Activated CD4-positive, alpha-beta memory T cell treated with anti-CD3 and anti-CD28 coated beads for 36 hours (primary cell): ENCODE results near the gene PLA2G15. TPM values are rescaled to one million over a fixed set of nuclear protein-coding genes. Genes with fewer than 3 reads are reported as not detected.
"Not testable (repeated sequence)": the region's sequence is repeated elsewhere in the genome, so short reads cannot be mapped to it uniquely, and the experiment has no call there.

Source experiments
- CTCF ChIA-PET: fragments of 350-600 bp; sonication (Branson Sonifier 250); formaldehyde crosslinking; loops from one replicate; lab custom pipeline; 2021; ENCODE audit warnings: antibody characterized with exemption, inconsistent platforms; lab: Charles Lee
- POLR2A ChIA-PET: fragments of 350-600 bp; sonication (Branson Sonifier 250); formaldehyde crosslinking; loops from one replicate; lab custom pipeline; 2021; ENCODE audit warnings: antibody characterized with exemption; lab: Charles Lee
- DNase-seq: peaks from one replicate; pipeline ENCODE4 v3.0.0-alpha.2; 2020
- H3K27ac Mint-ChIP-seq: one replicate; pipeline ENCODE4 v1.8.0; 2021; ENCODE audit warnings: mixed read lengths
- H3K27me3 Mint-ChIP-seq: one replicate; pipeline ENCODE4 v1.8.0; 2021; ENCODE audit warnings: mixed read lengths
- H3K36me3 Mint-ChIP-seq: one replicate; pipeline ENCODE4 v1.8.0; 2021; ENCODE audit warnings: mixed read lengths
- H3K4me1 Mint-ChIP-seq: one replicate; pipeline ENCODE4 v1.8.0; 2021; ENCODE audit warnings: low read depth, mixed read lengths
- H3K4me3 Mint-ChIP-seq: one replicate; pipeline ENCODE4 v1.8.0; 2021; ENCODE audit warnings: mild to moderate bottlenecking, mixed read lengths
- H3K9me3 Mint-ChIP-seq: one replicate; pipeline ENCODE4 v1.8.0; 2021; ENCODE audit warnings: mixed read lengths
- intact Hi-C: fragments of 100-400 bp; cut with micrococcal nuclease; formaldehyde crosslinking; loops from one replicate; pipeline ENCODE4 v1.15.1; 2023
- total RNA-seq, 2 experiments: library from RNA; stranded (reverse); gene quantifications; one replicate each; pipeline ENCODE4 v1.2.3, GENCODE V29; 2021

Gene PLA2G15
- total RNA-seq, 2 experiments from 2014 or later, result 8.0 to 8.7 TPM

- intact Hi-C loops, result loop anchor here (1.0 kb wide), 2 partner anchors 13 to 22 kb away; partner anchors contain the start of gene SLC7A6OS
These were observed 43.6 kb downstream of the PLA2G15 start for GRCh38 chr16:68288796-68289195.

GRCh38 chr16:68289202-68289601 is 44.0 kb downstream of the PLA2G15 start:
- peaks cover 88% of the 10 kb centered on the region for H3K4me1 Mint-ChIP-seq
- H3K27me3 Mint-ChIP-seq, result no peaks in the 10 kb centered on the region
- intact Hi-C loops, result loop anchor here (1.0 kb wide), 2 partner anchors 14 to 21 kb away; partner anchors contain the start of gene SLC7A6OS
- H3K27ac Mint-ChIP-seq, result peak overlapping the region; percentile 93
- no peak overlapping the region for H3K4me3 Mint-ChIP-seq
- POLR2A ChIA-PET, result interaction anchor here (0.5 to 3.6 kb wide), 8 partner anchors 10 to 204 kb away, joined by 3 to 20 read pairs (median 4); partner anchors contain the start of genes NFATC3, PRMT7, SLC7A6 and SLC7A6OS
- peaks cover 52% of the 10 kb centered on the region for H3K36me3 Mint-ChIP-seq
- H3K9me3 Mint-ChIP-seq, result no peaks in the 10 kb centered on the region
- no peak for DNase-seq
- CTCF ChIA-PET, result interaction anchor here (1.1 to 15.3 kb wide), 5 partner anchors 16 to 232 kb away, joined by 3 to 237 read pairs (median 10); partner anchors contain the start of genes PRMT7, SLC7A6 and SLC7A6OS

More at GRCh38 chr16:68288796-68289195, 43.6 kb downstream of the PLA2G15 start:
- H3K9me3 Mint-ChIP-seq, DNase-seq, H3K4me3 Mint-ChIP-seq, H3K27me3 Mint-ChIP-seq: not testable (repeated sequence)
- ChIA-PET POLR2A (interaction anchor here (0.5 to 3.6 kb wide), 6 partner anchors 15 to 722 kb away, joined by 3 to 20 read pairs (median 6); partner anchors contain the start of genes PRMT7, SLC7A6 and SLC7A6OS), CTCF (interaction anchor here (0.7 to 15.3 kb wide), 6 partner anchors 17 to 232 kb away, joined by 3 to 237 read pairs (median 6); partner anchors contain the start of genes PRMT7, SLC7A6 and SLC7A6OS)
- H3K27ac Mint-ChIP-seq, result peak overlapping the region; percentile 93
- peaks cover 91% of the 10 kb centered on the region for H3K4me1 Mint-ChIP-seq
- H3K36me3 Mint-ChIP-seq, result peaks cover 52% of the 10 kb centered on the region

- ChIA-PET POLR2A (interaction anchor here (0.6 to 3.6 kb wide), 8 partner anchors 9 to 205 kb away, joined by 3 to 20 read pairs (median 4); partner anchors contain the start of genes NFATC3, PRMT7, SLC7A6 and SLC7A6OS), CTCF (interaction anchor here (0.5 to 15.3 kb wide), 6 partner anchors 15 to 231 kb away, joined by 3 to 237 read pairs (median 8); partner anchors contain the start of genes PRMT7, SLC7A6 and SLC7A6OS)
- H3K4me3 Mint-ChIP-seq, result peak overlapping the region; percentile 12
- peaks cover 84% of the 10 kb centered on the region for H3K4me1 Mint-ChIP-seq
- intact Hi-C loops, result loop anchor here (1.0 kb wide), 2 partner anchors 14 to 21 kb away; partner anchors contain the start of gene SLC7A6OS
- H3K36me3 Mint-ChIP-seq, result peaks cover 54% of the 10 kb centered on the region
- peak overlapping the region; percentile 93 for H3K27ac Mint-ChIP-seq
- H3K27me3 Mint-ChIP-seq, result no peaks in the 10 kb centered on the region
- H3K9me3 Mint-ChIP-seq, result no peaks in the 10 kb centered on the region
- DNase-seq, result peak; percentile 84
These were observed 44.6 kb downstream of the PLA2G15 start for GRCh38 chr16:68289621-68290329.

- H3K36me3 Mint-ChIP-seq, result peaks cover 58% of the 10 kb centered on the region
- POLR2A ChIA-PET, result interaction anchor here (1.2 to 3.6 kb wide), 5 partner anchors 8 to 26 kb away, joined by 3 to 20 read pairs (median 10); partner anchors contain the start of genes PRMT7, SLC7A6 and SLC7A6OS
These were observed 45.3 kb downstream of the PLA2G15 start for GRCh38 chr16:68290450-68290849.

GRCh38 chr16:68291227-68291626 is 46.1 kb downstream of the PLA2G15 start:
- peaks cover 60% of the 10 kb centered on the region for H3K36me3 Mint-ChIP-seq
- H3K27ac Mint-ChIP-seq, result peak overlapping the region; percentile 93
- CTCF ChIA-PET, result interaction anchor here (1.3 to 15.3 kb wide), 4 partner anchors 17 to 46 kb away, joined by 4 to 237 read pairs (median 10); partner anchors contain the start of genes PLA2G15 and SLC7A6
- H3K9me3 Mint-ChIP-seq, result no peaks in the 10 kb centered on the region
- peak; percentile 18 for DNase-seq
- intact Hi-C loops, result no loop called here
- POLR2A ChIA-PET, result interaction anchor here (0.9 to 3.6 kb wide), 3 partner anchors 9 to 28 kb away, joined by 5 to 11 read pairs (median 6); no protein-coding TSS in a partner anchor
- H3K4me1 Mint-ChIP-seq, result peaks cover 69% of the 10 kb centered on the region
- H3K4me3 Mint-ChIP-seq, result no peak overlapping the region
- H3K27me3 Mint-ChIP-seq, result no peaks in the 10 kb centered on the region

More at GRCh38 chr16:68290450-68290849, 45.3 kb downstream of the PLA2G15 start:
- CTCF ChIA-PET, result interaction anchor here (1.4 to 15.3 kb wide), 4 partner anchors 16 to 38 kb away, joined by 6 to 237 read pairs (median 12); partner anchors contain the start of genes PRMT7, SLC7A6 and SLC7A6OS
- intact Hi-C loops, result no loop called here
- peaks cover 77% of the 10 kb centered on the region for H3K4me1 Mint-ChIP-seq
- peak overlapping the region; percentile 12 for H3K4me3 Mint-ChIP-seq
- no peaks in the 10 kb centered on the region for H3K27me3 Mint-ChIP-seq
- DNase-seq, result peak; percentile 8
- H3K27ac Mint-ChIP-seq, result peak overlapping the region; percentile 93
- no peaks in the 10 kb centered on the region for H3K9me3 Mint-ChIP-seq

GRCh38 chr16:68292425-68292824 is 47.3 kb downstream of the PLA2G15 start:
- Mint-ChIP-seq H3K27me3 (no peaks in the 10 kb centered on the region), H3K9me3 (no peaks in the 10 kb centered on the region), H3K4me1 (peaks cover 59% of the 10 kb centered on the region), H3K4me3 (no peak overlapping the region), H3K27ac (peak overlapping the region; percentile 93), H3K36me3 (peaks cover 62% of the 10 kb centered on the region)
- ChIA-PET CTCF (interaction anchor here (0.6 to 15.3 kb wide), 3 partner anchors 15 to 47 kb away, joined by 3 to 237 read pairs (median 4); partner anchors contain the start of genes PLA2G15 and SLC7A6), POLR2A (interaction anchor here (0.7 to 0.9 kb wide), 2 partner anchors 18 to 29 kb away, joined by 5 to 6 read pairs; partner anchors contain the start of genes PRMT7 and SLC7A6OS)
- no peak for DNase-seq
- intact Hi-C loops, result no loop called here

GRCh38 chr16:68296291-68296690 is 51.1 kb downstream of the PLA2G15 start:
- intact Hi-C loops, result no loop called here
- CTCF ChIA-PET, result interaction anchor here (15.3 kb wide), 1 partner anchor 34 kb away, joined by 237 read pairs; the partner anchor contains the start of gene SLC7A6
- H3K4me1 Mint-ChIP-seq, result peaks cover 32% of the 10 kb centered on the region
- no peak overlapping the region for H3K4me3 Mint-ChIP-seq
- POLR2A ChIA-PET, result interaction anchor here (1.4 to 2.7 kb wide), 2 partner anchors 13 to 15 kb away, joined by 4 to 9 read pairs; partner anchors contain the start of genes PRMT7 and SLC7A6OS
- peak overlapping the region; percentile 3 for H3K27ac Mint-ChIP-seq
- H3K27me3 Mint-ChIP-seq, result no peaks in the 10 kb centered on the region
- peaks cover 57% of the 10 kb centered on the region for H3K36me3 Mint-ChIP-seq
- H3K9me3 Mint-ChIP-seq, result no peaks in the 10 kb centered on the region
- no peak for DNase-seq

GRCh38 chr16:68296693-68297092 is 51.5 kb downstream of the PLA2G15 start:
- CTCF ChIA-PET, result interaction anchor here (0.7 to 15.3 kb wide), 3 partner anchors 9 to 34 kb away, joined by 3 to 237 read pairs (median 3); partner anchors contain the start of gene SLC7A6
- DNase-seq, result peak; percentile 0
- POLR2A ChIA-PET, result interaction anchor here (1.4 kb wide), 1 partner anchor 13 kb away, joined by 4 read pairs; no protein-coding TSS in a partner anchor
- peak overlapping the region; percentile 3 for H3K27ac Mint-ChIP-seq
- intact Hi-C loops, result no loop called here
- H3K4me1 Mint-ChIP-seq, result peaks cover 28% of the 10 kb centered on the region
- H3K36me3 Mint-ChIP-seq, result peaks cover 56% of the 10 kb centered on the region
- H3K4me3 Mint-ChIP-seq, result no peak overlapping the region
- H3K9me3 Mint-ChIP-seq, result no peaks in the 10 kb centered on the region
- no peaks in the 10 kb centered on the region for H3K27me3 Mint-ChIP-seq

GRCh38 chr16:68297908-68298307 is 52.7 kb downstream of the PLA2G15 start:
- Mint-ChIP-seq H3K4me3 (no peak overlapping the region), H3K4me1 (peaks cover 17% of the 10 kb centered on the region), H3K27ac (peak overlapping the region; percentile 42), H3K36me3 (peaks cover 56% of the 10 kb centered on the region), H3K27me3 (no peaks in the 10 kb centered on the region), H3K9me3 (no peaks in the 10 kb centered on the region)
- DNase-seq, result no peak
- intact Hi-C loops, result no loop called here
- ChIA-PET CTCF (interaction anchor here (15.3 kb wide), 1 partner anchor 36 kb away, joined by 237 read pairs; the partner anchor contains the start of gene SLC7A6), POLR2A (interaction anchor here (1.2 kb wide), 1 partner anchor 13 kb away, joined by 3 read pairs; the partner anchor contains the start of genes PRMT7 and SLC7A6OS)

GRCh38 chr16:68298312-68298711 is 53.1 kb downstream of the PLA2G15 start:
- H3K27me3 Mint-ChIP-seq, result no peaks in the 10 kb centered on the region
- ChIA-PET POLR2A (interaction anchor here (1.1 to 1.2 kb wide), 2 partner anchors 9 to 13 kb away, joined by 3 to 4 read pairs; partner anchors contain the start of genes PRMT7 and SLC7A6OS), CTCF (interaction anchor here (3.0 kb wide), 1 partner anchor 34 kb away, joined by 18 read pairs; the partner anchor contains the start of gene SLC7A6)
- peaks cover 16% of the 10 kb centered on the region for H3K4me1 Mint-ChIP-seq
- H3K36me3 Mint-ChIP-seq, result peaks cover 57% of the 10 kb centered on the region
- peak overlapping the region; percentile 23 for H3K27ac Mint-ChIP-seq
- no peak for DNase-seq
- intact Hi-C loops, result no loop called here
- H3K9me3 Mint-ChIP-seq, result no peaks in the 10 kb centered on the region
- no peak overlapping the region for H3K4me3 Mint-ChIP-seq
